ENCODE results near the gene BRSK2.

BRSK2 gene

DNA sequence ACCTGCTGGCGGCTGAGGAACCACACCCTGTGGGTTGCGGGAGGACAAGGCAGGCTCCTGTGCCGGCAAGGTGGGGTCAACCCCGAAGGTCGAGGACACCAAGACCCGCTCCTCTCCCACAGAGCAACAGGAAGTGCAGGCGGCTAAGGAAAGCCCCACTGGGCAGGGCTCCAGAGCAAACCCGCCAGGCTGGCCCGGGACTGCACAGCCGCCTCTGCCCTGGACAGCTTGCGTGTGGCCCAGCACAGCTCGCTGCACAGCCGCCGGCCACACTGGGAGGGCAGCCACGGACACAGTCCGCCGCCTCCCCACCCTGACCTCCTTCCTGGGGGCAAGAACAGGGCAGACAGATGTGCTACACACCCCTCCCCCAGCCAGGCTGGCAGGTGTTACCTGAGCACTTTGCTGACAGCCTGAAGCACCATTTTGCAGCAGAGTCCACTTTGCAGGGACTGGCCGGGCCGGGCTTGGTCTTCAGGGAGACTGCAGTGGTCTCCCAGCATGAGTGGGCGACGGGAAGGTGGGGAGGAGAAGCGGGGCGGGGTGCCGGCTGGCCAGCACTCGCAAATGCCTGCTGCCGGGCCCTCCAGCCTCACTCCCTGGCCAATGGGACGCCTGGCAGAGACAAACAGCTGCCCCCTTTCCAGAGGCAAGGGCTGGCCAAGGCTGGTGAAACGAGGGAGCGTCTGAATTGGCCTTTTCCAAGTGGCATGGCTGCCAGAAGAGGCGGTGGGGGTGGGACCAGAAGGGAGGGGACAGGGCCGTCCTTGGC lies 96.5 kb downstream of the BRSK2 start, which contains the start of gene MOB2:
Gene MOB2, minus strand, starts transcription at position 726 of the 772 bp plus-strand sequence. Its CDS starts 223 bp downstream, at position 503.
- H3K9me2 ChIP-seq (replicated peaks; ENCODE audit: insufficient read depth, low read length): no peaks in the 10 kb centered on the region
- H3K9me3 ChIP-seq (replicated peaks; ENCODE audit: insufficient read depth, low read length): no peaks in the 10 kb centered on the region
- H2AFZ ChIP-seq (ENCODE audit: low read length): no peak within 1 kb of the TSS
- H3K4me3 ChIP-seq (ENCODE audit: low read length): no peak within 1 kb of the TSS
- no peaks in the 10 kb centered on the region for H3K4me1 ChIP-seq (ENCODE audit: low read length)
- H3K9ac ChIP-seq (ENCODE audit: low read length): no peak within 1 kb of the TSS
- H4K20me1 ChIP-seq (ENCODE audit: insufficient read depth, low read length): no peaks in the 10 kb centered on the region
- H3F3A ChIP-seq (ENCODE audit: insufficient read depth, low read length): no peaks in the 10 kb centered on the region
- no peak for DNase-seq
- no peak within 1 kb of the TSS for H3K4me2 ChIP-seq (ENCODE audit: low read depth, low read length)
- TF ChIP-seq EZH2phosphoT487 (IDR thresholded peaks at IDR 0.05; ENCODE audit: low read length) (no peak), EZH2 (optimal IDR thresholded peaks at IDR 0.05; ENCODE audit: low read depth, low read length) (no peak)
- TF ChIP-seq, protein P1, sequence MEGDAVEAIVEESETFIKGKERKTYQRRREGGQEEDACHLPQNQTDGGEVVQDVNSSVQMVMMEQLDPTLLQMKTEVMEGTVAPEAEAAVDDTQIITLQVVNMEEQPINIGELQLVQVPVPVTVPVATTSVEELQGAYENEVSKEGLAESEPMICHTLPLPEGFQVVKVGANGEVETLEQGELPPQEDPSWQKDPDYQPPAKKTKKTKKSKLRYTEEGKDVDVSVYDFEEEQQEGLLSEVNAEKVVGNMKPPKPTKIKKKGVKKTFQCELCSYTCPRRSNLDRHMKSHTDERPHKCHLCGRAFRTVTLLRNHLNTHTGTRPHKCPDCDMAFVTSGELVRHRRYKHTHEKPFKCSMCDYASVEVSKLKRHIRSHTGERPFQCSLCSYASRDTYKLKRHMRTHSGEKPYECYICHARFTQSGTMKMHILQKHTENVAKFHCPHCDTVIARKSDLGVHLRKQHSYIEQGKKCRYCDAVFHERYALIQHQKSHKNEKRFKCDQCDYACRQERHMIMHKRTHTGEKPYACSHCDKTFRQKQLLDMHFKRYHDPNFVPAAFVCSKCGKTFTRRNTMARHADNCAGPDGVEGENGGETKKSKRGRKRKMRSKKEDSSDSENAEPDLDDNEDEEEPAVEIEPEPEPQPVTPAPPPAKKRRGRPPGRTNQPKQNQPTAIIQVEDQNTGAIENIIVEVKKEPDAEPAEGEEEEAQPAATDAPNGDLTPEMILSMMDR (IDR thresholded peaks at IDR 0.05; ENCODE audit: low read length): no peak
- no peak within 1 kb of the TSS for H3K27ac ChIP-seq (ENCODE audit: low read length)
- peaks cover 7% of the 10 kb centered on the region; the same call in 1 of the 2 replicates for H3K79me2 ChIP-seq (ENCODE audit: low read length)
- no peaks in the 10 kb centered on the region for H3K27me3 ChIP-seq (replicated peaks; ENCODE audit: insufficient read depth, low read length)
- no peaks in the 10 kb centered on the region for H3K36me3 ChIP-seq (replicated peaks; ENCODE audit: insufficient read depth, low read length)

DNA sequence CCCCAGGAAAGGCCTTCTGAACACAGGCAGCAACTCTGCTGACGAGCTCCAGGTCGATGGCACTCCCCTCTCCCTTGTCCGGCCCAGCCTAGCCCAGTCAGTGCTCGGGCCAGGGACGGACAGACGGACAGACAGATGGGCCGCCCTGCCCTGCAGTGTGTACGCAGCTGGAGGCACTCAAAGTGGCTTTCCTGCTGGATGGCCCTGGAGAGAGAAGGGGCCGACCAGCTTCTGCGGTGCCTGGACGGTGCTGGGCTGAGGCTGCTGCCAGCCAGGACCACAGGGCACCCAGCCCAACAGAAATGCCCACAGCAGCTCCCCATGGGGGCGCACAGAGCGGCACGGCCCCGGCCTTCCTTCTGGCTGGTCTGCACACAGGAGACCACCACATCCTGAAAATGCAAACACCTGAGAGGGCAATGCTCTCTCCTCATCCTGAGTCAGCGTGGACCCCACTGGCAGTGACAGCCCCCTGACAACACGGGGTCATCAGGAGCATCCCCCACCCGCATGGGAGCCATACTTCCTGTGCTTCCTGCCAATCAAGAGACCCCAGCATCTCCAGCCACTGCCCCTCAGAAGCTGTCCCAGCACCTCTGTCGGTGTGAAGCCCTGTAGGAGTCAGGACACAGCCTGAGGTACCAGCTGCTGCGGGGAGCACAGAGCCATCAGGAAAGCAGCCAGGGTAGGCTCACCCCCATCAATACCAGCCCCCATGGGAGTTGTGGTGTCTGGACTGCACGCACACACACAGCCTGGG lies 97.5 kb downstream of the BRSK2 start:
- Histone ChIP-seq H2AFZ (ENCODE audit: low read length) (no peak overlapping the region), H3K4me3 (ENCODE audit: low read length) (no peak overlapping the region), H3K27ac (ENCODE audit: low read length) (no peak overlapping the region), H4K20me1 (ENCODE audit: insufficient read depth, low read length) (no peaks in the 10 kb centered on the region), H3K36me3 (replicated peaks; ENCODE audit: insufficient read depth, low read length) (no peaks in the 10 kb centered on the region), H3K4me2 (ENCODE audit: low read depth, low read length) (no peak overlapping the region), H3K9me3 (replicated peaks; ENCODE audit: insufficient read depth, low read length) (no peaks in the 10 kb centered on the region), H3K9ac (ENCODE audit: low read length) (no peak overlapping the region), H3K9me2 (replicated peaks; ENCODE audit: insufficient read depth, low read length) (no peaks in the 10 kb centered on the region), H3K27me3 (replicated peaks; ENCODE audit: insufficient read depth, low read length) (no peaks in the 10 kb centered on the region), H3K4me1 (ENCODE audit: low read length) (no peaks in the 10 kb centered on the region), H3F3A (ENCODE audit: insufficient read depth, low read length) (no peaks in the 10 kb centered on the region), H3K79me2 (ENCODE audit: low read length) (peaks cover 13% of the 10 kb centered on the region; the same call in 1 of the 2 replicates)
- TF ChIP-seq, protein P1 (IDR thresholded peaks at IDR 0.05; ENCODE audit: low read length): no peak
- TF ChIP-seq EZH2phosphoT487 (IDR thresholded peaks at IDR 0.05; ENCODE audit: low read length): no peak
- no peak for TF ChIP-seq EZH2 (optimal IDR thresholded peaks at IDR 0.05; ENCODE audit: low read depth, low read length)
- no peak for DNase-seq

DNA sequence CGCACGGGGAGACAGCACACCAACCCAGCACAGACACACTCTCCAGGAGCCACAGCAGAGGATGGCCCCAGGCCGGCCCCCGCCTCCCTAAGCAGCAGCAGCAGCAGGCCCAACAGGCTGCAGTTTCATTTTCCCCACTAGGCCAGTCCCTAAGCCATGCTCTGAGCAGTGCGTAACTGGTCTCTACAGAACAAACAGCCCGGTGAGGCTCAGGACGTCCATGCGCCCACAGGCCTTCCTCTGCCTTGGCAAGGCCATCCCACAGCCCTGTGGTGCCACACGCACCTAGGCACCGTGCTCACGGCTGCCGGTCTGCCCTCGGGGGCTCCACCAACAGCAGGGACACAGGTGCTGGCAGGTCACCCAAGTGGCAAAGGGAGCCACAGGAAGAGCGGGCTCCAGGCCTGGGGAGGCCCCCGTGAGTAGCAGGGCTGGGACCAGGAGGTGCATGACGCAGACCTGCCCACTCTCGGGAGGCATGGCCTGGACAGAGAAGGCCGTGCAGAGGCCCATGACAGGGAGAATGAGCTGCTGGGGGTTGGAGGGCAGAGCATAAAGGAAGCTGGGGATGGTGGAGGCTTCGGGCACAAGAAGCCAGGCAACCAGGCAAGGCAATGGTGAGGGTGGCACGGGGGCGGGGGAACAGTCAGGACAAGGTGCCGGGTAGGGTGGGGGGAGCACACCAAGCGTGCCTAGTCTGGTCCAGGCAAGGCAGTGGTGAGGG lies 98.3 kb downstream of the BRSK2 start:
- Histone ChIP-seq H3K9ac (ENCODE audit: low read length) (no peak overlapping the region), H3K4me3 (ENCODE audit: low read length) (no peak overlapping the region), H3K9me3 (replicated peaks; ENCODE audit: insufficient read depth, low read length) (no peaks in the 10 kb centered on the region), H3K4me1 (ENCODE audit: low read length) (no peaks in the 10 kb centered on the region), H3K9me2 (replicated peaks; ENCODE audit: insufficient read depth, low read length) (no peaks in the 10 kb centered on the region), H3F3A (ENCODE audit: insufficient read depth, low read length) (no peaks in the 10 kb centered on the region), H4K20me1 (ENCODE audit: insufficient read depth, low read length) (no peaks in the 10 kb centered on the region), H2AFZ (ENCODE audit: low read length) (no peak overlapping the region), H3K36me3 (replicated peaks; ENCODE audit: insufficient read depth, low read length) (no peaks in the 10 kb centered on the region), H3K79me2 (ENCODE audit: low read length) (peaks cover 20% of the 10 kb centered on the region; the same call in 1 of the 2 replicates), H3K27ac (ENCODE audit: low read length) (no peak overlapping the region), H3K4me2 (ENCODE audit: low read depth, low read length) (no peak overlapping the region), H3K27me3 (replicated peaks; ENCODE audit: insufficient read depth, low read length) (no peaks in the 10 kb centered on the region)
- TF ChIP-seq, protein P1 (IDR thresholded peaks at IDR 0.05; ENCODE audit: low read length): no peak
- no peak for TF ChIP-seq EZH2 (optimal IDR thresholded peaks at IDR 0.05; ENCODE audit: low read depth, low read length)
- no peak for TF ChIP-seq EZH2phosphoT487 (IDR thresholded peaks at IDR 0.05; ENCODE audit: low read length)
- no peak for DNase-seq
